PC-3 (cell line): Measurements from ENCODE around the gene STX16.
"Not testable (repeated sequence)": the region's sequence is repeated elsewhere in the genome, so short reads cannot be mapped to it uniquely, and the experiment has no call there.

ENCODE experiments used
- CTCF ChIP-seq: fragments of 300-600 bp; sonication (generic); conservative IDR thresholded peaks from 2 replicates; pipeline ENCODE4 v1.5.1; 2017; ENCODE audit warnings: antibody characterized with exemption, low read depth, mild to moderate bottlenecking, low read length
- EZH2 ChIP-seq: fragments of 300-600 bp; sonication (generic); IDR thresholded peaks from one replicate; pipeline ENCODE4 v1.6.1; 2017; ENCODE audit warnings: antibody characterized with exemption, mild to moderate bottlenecking, low read length; ENCODE audit not compliant: unreplicated experiment

GRCh38 chr20:58648502-58648825 is 2.6 kb upstream of the STX16 start:
- TF ChIP-seq EZH2, CTCF: not testable (repeated sequence)
